ENCODE results near the gene CACNG3.
"Not testable (repeated sequence)": the region's sequence is repeated elsewhere in the genome, so short reads cannot be mapped to it uniquely, and the experiment has no call there.

The CACNG3 gene

GRCh38 chr16:24255456-24256371 is at the start of gene CACNG3:
CACNG3 (plus strand) TSS chr16:24256335; CDS start chr16:24256755, 420 bp downstream.
- DNase-seq (ENCODE audit: low spot score), result peak; percentile 78

DNA sequence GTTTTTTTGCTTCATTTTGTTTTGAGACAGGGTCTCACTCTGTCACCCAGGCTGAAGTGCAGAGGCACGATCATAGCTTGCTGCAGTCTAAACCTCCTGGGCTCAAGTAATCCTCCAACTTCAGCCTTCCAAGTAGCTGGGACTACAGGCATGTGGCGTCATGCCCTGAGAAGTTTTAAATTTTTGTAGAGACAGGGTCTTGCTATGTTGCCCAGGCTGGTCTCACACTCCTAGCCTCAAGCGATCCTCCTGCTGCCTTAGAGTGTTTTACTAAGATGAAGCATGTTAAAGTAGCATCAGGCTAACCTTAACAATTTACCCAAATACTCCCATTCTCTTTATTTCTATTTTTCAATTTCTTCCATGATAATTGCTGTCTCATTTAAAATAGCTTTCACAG is 49.2 kb upstream of the CACNG3 start:
- no peak for DNase-seq (ENCODE audit: low spot score)

DNA sequence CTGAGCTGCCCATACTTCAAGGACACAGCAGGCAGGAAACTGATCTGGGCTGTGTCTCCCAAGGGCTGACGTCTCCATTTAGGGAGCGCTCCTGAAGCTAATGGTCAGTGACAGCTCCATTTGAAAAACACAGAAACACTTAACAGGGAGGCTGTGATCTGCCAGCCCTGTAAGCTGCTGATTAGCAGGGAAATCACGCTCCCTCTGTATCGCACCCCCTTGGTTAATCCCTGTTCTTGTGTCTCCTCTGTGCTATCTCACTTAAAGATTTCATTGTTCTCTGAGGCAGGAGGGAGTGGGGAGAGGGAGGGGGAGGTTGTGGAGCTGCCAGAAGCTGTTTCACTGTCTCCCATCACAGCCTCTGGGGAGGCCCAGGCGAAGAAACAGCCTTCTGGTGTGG is 47.4 kb upstream of the CACNG3 start:
- DNase-seq (ENCODE audit: low spot score), result no peak

- no peak for DNase-seq (ENCODE audit: low spot score)
Observed at GRCh38 chr16:24214992-24215391, 41.1 kb upstream of the CACNG3 start.

- no peak for DNase-seq (ENCODE audit: low spot score)
Observed at GRCh38 chr16:24216961-24217360, 39.2 kb upstream of the CACNG3 start.

DNA sequence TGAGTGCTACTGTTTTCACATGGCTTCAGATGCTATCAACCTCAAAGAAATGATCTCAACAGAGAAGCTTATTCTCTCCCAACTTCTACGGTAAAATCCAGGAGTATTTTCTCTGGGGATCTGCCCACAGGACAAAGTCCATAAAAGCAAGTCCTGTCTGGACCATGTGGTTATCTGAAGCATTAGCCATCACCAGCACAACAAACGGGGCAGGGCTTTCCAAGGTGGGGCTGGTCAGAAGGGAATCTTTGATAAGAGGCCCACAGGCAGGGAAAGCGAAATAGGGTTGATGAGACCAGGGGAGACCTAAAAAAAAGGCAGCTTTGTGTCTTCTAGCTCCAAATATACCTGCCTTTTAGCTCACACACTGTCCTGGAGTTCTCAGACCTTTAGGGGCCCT is 38.7 kb upstream of the CACNG3 start:
- no peak for DNase-seq (ENCODE audit: low spot score)

- DNase-seq (ENCODE audit: low spot score), result no peak
Observed at GRCh38 chr16:24218299-24218698, 37.8 kb upstream of the CACNG3 start.

DNA sequence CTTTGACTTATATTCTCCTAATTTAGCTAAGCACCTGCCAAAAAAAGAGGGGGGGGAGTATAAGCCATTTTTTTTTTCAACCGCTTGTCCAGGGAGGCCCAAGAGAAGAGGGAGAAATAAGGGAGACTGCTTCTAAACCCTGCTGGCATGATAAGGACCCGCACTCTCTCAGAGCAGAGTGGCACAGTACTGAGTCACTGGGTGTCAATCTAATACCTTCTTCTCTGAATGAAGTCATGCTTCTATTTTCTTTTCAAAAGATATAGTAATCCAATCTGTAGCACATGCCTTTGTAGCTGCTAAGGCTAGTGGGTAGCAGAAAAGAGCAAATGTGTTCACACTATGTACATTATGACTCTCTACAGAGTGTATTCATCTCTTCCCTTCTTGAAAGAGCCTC is 34.9 kb upstream of the CACNG3 start:
- no peak for DNase-seq (ENCODE audit: low spot score)

DNA sequence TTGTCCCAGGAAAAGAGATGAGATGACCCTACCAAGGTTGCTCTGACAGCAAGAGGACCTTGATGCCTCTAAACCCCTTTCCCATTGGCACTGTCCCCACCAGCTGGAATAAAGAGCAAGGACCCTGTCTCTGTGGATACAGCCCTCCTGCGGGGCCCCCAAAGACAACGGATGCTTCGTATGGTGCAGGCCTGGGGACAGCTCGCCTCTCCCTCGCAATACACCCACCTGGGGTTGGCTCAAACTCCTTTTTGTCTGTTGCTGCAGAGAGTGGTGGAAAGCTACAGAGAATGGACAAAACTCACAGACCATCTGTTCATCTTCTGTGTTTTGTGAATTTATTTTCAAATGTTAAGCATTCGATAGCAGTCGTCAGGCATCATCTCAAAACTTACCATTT is 27.6 kb upstream of the CACNG3 start:
- DNase-seq (ENCODE audit: low spot score), result no peak

- DNase-seq (ENCODE audit: low spot score), result no peak
Observed at GRCh38 chr16:24232936-24233335, 23.2 kb upstream of the CACNG3 start.

GRCh38 chr16:24234737-24235136 is 21.4 kb upstream of the CACNG3 start:
- no peak for DNase-seq (ENCODE audit: low spot score)

- no peak for DNase-seq (ENCODE audit: low spot score)
Observed at GRCh38 chr16:24235806-24236205, 20.3 kb upstream of the CACNG3 start.

DNA sequence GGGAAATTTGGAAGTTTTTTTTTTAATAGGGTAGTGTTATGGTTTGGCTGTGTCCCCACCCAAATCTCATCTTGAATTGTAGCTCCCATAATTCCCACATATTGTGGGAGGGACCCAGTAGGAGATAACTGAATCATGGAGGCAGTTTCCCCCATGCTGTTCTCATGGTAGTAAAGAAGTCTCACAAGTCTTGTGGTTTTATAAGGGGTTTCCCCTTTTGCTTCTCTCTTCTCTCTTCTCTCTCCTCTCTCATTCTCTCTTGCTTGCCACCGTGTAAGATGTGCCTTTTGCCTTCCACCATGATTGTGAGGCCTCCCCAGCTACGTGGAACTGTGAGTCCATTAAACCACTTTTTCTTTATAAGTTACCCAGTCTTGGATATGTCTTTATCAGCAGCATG is 17.3 kb upstream of the CACNG3 start:
- DNase-seq (ENCODE audit: low spot score), result not testable (repeated sequence)

DNA sequence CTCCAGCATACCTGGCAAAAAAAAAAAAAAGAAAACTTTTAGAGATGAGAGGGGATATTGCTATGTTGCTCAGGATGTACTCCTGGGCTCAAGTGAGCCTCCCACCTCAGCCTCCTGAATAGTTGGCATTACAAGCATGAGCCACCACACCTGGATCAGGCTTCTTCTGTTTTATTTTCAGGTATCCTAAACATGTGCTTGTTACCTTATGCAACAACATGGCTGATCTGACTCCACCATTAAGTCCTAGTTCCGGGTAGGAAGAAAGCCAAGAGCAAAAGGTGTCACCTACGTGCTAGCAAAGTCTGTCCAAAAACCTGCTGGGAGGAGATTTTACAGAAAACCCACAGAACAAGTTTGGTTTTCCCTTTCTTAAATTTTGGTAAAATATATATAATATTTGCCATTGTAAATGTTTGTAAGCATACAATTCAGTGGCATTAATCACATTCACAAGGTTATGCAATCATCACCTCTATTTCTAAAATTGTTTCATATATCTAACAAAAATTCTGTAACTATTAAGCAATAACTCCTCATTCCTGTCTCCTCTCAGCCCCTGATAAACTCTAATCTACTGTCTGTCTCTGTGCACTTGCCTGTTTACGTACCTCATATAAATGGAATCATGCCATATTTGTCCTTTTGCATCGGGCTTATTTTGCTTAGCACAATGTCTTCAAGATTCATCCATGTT is 9.1 kb upstream of the CACNG3 start:
- DNase-seq (ENCODE audit: low spot score), result no peak

- DNase-seq (ENCODE audit: low spot score), result peak; percentile 29
Observed at GRCh38 chr16:24253192-24253591, 2.9 kb upstream of the CACNG3 start.

- DNase-seq (ENCODE audit: low spot score), result no peak
Observed at GRCh38 chr16:24257958-24258357, 1.8 kb downstream of the CACNG3 start.

DNA sequence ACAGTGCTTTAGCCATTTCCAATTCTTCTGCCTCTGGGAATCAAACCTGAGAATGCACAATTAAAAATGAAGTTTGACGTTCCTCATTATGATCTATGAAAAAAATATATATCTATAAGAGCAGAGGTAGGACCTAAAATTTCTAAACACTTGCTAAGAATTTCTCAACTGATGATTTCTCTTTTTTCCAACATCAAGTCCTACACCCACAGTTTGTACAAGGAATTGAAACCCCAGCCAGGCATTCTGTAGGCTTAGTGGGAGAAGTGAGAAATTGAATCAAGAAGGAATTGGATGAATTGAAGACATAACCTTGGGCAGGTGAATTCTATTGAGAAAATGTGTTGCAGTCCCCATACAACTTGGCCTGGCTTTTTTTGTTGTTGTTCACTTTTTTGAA is 2.7 kb downstream of the CACNG3 start:
- DNase-seq (ENCODE audit: low spot score), result no peak

DNA sequence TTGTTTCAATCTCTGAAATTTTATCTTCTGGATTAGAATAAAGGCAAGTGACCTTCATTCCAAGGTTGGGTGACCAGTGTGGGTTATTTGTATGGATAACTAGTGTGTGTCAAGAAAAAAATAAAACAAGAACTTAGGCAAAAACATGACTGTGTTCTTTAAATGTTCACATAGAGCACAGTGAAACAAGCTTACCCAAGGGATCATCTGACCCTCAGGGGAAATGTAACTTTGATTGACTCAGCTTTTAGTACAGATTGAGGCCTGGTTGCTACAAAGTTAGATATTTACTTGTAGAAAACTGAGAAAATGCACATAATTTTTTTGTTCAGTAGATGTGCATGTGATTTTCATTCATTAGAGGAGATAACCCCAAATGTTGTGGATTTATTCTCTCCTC is 6.7 kb downstream of the CACNG3 start:
- no peak for DNase-seq (ENCODE audit: low spot score)

DNA sequence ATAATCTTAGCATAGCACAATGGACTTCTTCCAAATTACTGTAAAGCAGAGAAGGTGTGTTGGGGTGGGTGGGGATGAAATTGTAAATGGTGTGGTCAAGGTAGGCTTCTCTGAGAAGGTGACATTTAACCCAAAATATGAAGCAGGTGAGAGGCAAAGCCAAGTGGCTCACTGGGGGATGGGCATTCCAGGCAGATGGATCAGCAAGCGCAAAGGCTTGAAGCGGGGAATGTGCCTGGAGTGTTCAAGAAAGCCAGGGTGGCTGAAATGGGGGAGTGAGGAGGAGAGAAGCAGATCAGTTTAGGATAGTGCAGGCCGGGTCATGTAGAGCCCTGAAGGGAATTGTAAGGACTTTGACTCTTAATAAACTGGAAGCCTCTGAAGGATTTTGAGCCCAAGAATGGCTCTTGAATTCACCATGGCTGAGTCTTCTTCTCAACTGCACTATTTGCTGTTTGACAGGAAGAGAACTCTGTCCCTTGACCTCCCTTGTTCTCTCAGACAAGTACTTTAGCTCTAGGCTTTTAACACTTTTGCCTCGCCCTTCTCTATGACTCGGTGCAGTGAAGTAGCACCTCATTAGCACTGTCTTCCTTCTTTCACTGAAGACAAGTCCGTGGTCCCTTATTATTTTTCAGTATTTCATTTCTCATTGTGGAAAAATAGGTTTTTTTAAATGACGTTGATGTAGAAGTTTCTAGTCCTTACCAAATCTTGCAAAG is 14.7 kb downstream of the CACNG3 start:
- DNase-seq (ENCODE audit: low spot score), result no peak

- no peak for DNase-seq (ENCODE audit: low spot score)
Observed at GRCh38 chr16:24272379-24272778, 16.2 kb downstream of the CACNG3 start.

DNA sequence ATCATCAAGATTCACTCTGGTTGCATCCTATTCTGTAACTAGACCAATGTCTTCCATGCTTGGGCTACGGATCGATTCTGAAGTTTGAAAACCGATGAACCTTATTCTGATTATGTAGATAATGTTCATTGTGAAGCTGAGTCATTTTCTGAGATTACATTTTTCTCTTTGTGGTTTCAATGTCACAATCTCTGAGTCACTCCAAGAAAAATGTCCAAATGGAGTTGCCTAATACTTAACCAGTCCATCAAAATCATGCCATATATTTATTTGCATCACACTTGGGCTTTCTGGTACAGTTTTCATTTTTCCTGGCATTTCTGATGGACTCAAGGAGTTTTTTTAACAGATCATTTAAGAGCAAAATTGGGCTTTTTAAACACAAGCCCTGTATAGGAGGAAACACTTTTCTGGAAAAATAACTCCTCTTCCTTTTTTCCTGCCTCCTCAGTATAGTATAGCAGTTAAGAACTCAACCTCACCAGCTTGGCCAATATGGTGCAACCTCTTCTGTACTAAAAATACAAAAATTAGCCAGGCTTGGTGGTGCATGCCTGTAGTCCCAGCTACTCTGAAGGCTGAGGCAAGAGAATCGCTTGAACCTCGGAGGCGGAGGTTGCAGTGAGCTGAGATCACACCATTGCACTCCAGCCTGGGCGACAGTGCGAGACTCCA is 17.5 kb downstream of the CACNG3 start:
- DNase-seq (ENCODE audit: low spot score), result no peak

DNA sequence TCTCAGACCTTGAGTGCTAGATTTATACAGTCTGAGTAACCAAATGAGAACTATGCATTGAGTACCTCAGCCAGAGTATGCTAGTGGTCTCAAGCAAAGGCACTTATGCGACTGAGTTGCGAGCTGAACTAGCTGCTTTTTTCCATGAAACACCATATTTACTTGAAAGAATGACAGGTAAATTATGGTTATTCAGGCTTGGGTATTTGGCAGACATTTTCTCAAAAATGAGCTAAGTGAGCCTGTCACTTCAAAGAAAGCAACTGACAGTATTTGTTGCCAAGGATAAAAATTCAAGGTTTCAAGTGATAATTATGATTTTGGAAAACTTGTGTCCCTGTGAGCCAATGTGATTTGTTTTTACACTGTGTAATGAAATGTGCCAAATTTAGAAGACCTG is 19.3 kb downstream of the CACNG3 start:
- DNase-seq (ENCODE audit: low spot score), result no peak

Data from COLO829 (cell line).